H9 (cell line): Measurements from ENCODE around the gene CDC42EP1. TPM values are rescaled to one million over a fixed set of nuclear protein-coding genes. Genes with fewer than 3 reads are reported as not detected.
A peak's percentile ranks its signal among the peaks of the same experiment; 100 is the strongest.
"Not testable (repeated sequence)": the region's sequence is repeated elsewhere in the genome, so short reads cannot be mapped to it uniquely, and the experiment has no call there.

Source experiments
- DNase-seq: peaks from one replicate; pipeline ENCODE4 v3.0.0-alpha.2; 2017
- H2AFZ ChIP-seq: one replicate; pipeline ENCODE4 v1.6.1; 2013; ENCODE audit warnings: mild to moderate bottlenecking, low read length, control low read depth, moderate library complexity
- H2AK5ac ChIP-seq: 2 replicates; pipeline ENCODE4 v1.6.1; 2013; ENCODE audit warnings: low read length, control low read depth, mixed read lengths; ENCODE audit not compliant: insufficient read length
- H2BK120ac ChIP-seq: one replicate; pipeline ENCODE4 v1.6.1; 2013; ENCODE audit warnings: low read depth, mild to moderate bottlenecking, low read length, control low read depth, inconsistent platforms; ENCODE audit not compliant: poor library complexity, severe bottlenecking
- H2BK12ac ChIP-seq: 2 replicates; pipeline ENCODE4 v1.6.1; 2013; ENCODE audit warnings: low read length, control low read depth, mixed read lengths, low read depth; ENCODE audit not compliant: insufficient read length
- H2BK15ac ChIP-seq: 2 replicates; pipeline ENCODE4 v1.6.1; 2013; ENCODE audit warnings: low read depth, low read length, control low read depth
- H2BK20ac ChIP-seq: one replicate; pipeline ENCODE4 v1.6.1; 2013; ENCODE audit warnings: low read depth, mild to moderate bottlenecking, low read length, control low read depth, inconsistent platforms; ENCODE audit not compliant: poor library complexity, severe bottlenecking
- H2BK5ac ChIP-seq: 2 replicates; pipeline ENCODE4 v1.6.1; 2013; ENCODE audit warnings: low read length, control low read depth, mixed read lengths; ENCODE audit not compliant: insufficient read length
- H3K14ac ChIP-seq: 2 replicates; pipeline ENCODE4 v1.6.1; 2013; ENCODE audit warnings: low read length, control low read depth; ENCODE audit not compliant: insufficient read depth
- H3K18ac ChIP-seq: 2 replicates; pipeline ENCODE4 v1.6.1; 2013; ENCODE audit warnings: low read depth, mild to moderate bottlenecking, mixed read lengths, low read length, control low read depth; ENCODE audit not compliant: insufficient read length
- H3K23ac ChIP-seq: 2 replicates; pipeline ENCODE4 v1.6.1; 2013; ENCODE audit warnings: low read length, control low read depth, mixed read lengths, low read depth; ENCODE audit not compliant: insufficient read length
- H3K23me2 ChIP-seq: 2 replicates; pipeline ENCODE4 v1.6.1; 2013; ENCODE audit warnings: low read depth, mild to moderate bottlenecking, mixed read lengths, low read length, control low read depth; ENCODE audit not compliant: insufficient read length, poor library complexity, severe bottlenecking
- H3K27ac ChIP-seq: 2 replicates; pipeline ENCODE4 v1.5.1; 2013; ENCODE audit warnings: low read length, control low read depth, mixed read lengths, low read depth; ENCODE audit not compliant: insufficient read length
- H3K27me3 ChIP-seq: 2 replicates; pipeline ENCODE4 v1.6.1; 2013; ENCODE audit warnings: low read length, control low read depth, inconsistent platforms; ENCODE audit not compliant: insufficient read depth
- H3K4ac ChIP-seq: 2 replicates; pipeline ENCODE4 v1.6.1; 2013; ENCODE audit warnings: low read depth, mild to moderate bottlenecking, control low read depth, inconsistent platforms, low read length, moderate library complexity
- H3K4me1 ChIP-seq: 2 replicates; pipeline ENCODE4 v1.6.1; 2013; ENCODE audit warnings: low read length, control low read depth, inconsistent platforms; ENCODE audit not compliant: insufficient read depth
- H3K4me2 ChIP-seq: 2 replicates; pipeline ENCODE4 v1.6.1; 2013; ENCODE audit warnings: low read length, control low read depth, mixed read lengths; ENCODE audit not compliant: insufficient read length, insufficient read depth
- H3K56ac ChIP-seq: 2 replicates; pipeline ENCODE4 v1.6.1; 2013; ENCODE audit warnings: low read depth, mild to moderate bottlenecking, mixed read lengths, low read length, control low read depth; ENCODE audit not compliant: insufficient read length
- H3K79me1 ChIP-seq: 2 replicates; pipeline ENCODE4 v1.6.1; 2013; ENCODE audit warnings: low read depth, mild to moderate bottlenecking, moderate library complexity, low read length, control low read depth, inconsistent platforms; ENCODE audit not compliant: insufficient read depth, poor library complexity, severe bottlenecking
- H3K79me2 ChIP-seq: 2 replicates; pipeline ENCODE4 v1.6.1; 2013; ENCODE audit warnings: low read length, control low read depth, inconsistent platforms; ENCODE audit not compliant: insufficient read depth
- H3K9ac ChIP-seq: 2 replicates; pipeline ENCODE4 v1.6.1; 2013; ENCODE audit warnings: low read length, control low read depth, mixed read lengths; ENCODE audit not compliant: insufficient read length; ENCODE audit errors: extremely low read depth
- H3K9me3 ChIP-seq: one replicate; pipeline ENCODE4 v1.6.1; 2013; ENCODE audit warnings: low read depth, low read length, inconsistent platforms; ENCODE audit not compliant: control insufficient read depth
- H3T11ph ChIP-seq: one replicate; pipeline ENCODE4 v1.6.1; 2013; ENCODE audit warnings: mild to moderate bottlenecking, low read length, control low read depth, inconsistent platforms
- H4K20me1 ChIP-seq: one replicate; pipeline ENCODE4 v1.6.1; 2013; ENCODE audit not compliant: control insufficient read depth, insufficient read length, insufficient read depth
- H4K5ac ChIP-seq: 2 replicates; pipeline ENCODE4 v1.6.1; 2013; ENCODE audit warnings: low read depth, mild to moderate bottlenecking, mixed read lengths, low read length, control low read depth; ENCODE audit not compliant: insufficient read length
- H4K8ac ChIP-seq: replicated peaks from 2 replicates; pipeline ENCODE4 v1.6.1; 2013; ENCODE audit warnings: low read length, control low read depth, mixed read lengths, low read depth; ENCODE audit not compliant: insufficient read length
- H4K91ac ChIP-seq: 2 replicates; pipeline ENCODE4 v1.6.1; 2013; ENCODE audit warnings: low read depth, mild to moderate bottlenecking, moderate library complexity, mixed read lengths, low read length, control low read depth; ENCODE audit not compliant: insufficient read length
- H3K27ac Mint-ChIP-seq, 3 experiments: 2 replicates in 2 of 3; 3 replicates in 1 of 3; pipeline ENCODE4 v1.8.0; 2020 to 2021; ENCODE audit warnings: mixed read lengths in 3 of 3, mild to moderate bottlenecking in 1 of 3, moderate library complexity in 1 of 3
- H3K27me3 Mint-ChIP-seq: 2 replicates; pipeline ENCODE4 v1.8.0; 2021; ENCODE audit warnings: low read depth, mild to moderate bottlenecking, moderate library complexity, mixed read lengths
- H3K36me3 Mint-ChIP-seq, 3 experiments: 2 replicates in 2 of 3; 3 replicates in 1 of 3; pipeline ENCODE4 v1.8.0; 2020 to 2021; ENCODE audit warnings: low read depth in 3 of 3, mixed read lengths in 3 of 3; ENCODE audit not compliant: insufficient read depth in 1 of 3
- H3K4me1 Mint-ChIP-seq, 2 experiments: 2 replicates each; pipeline ENCODE4 v1.8.0; 2020; ENCODE audit warnings: mixed read lengths in 2 of 2
- H3K4me3 Mint-ChIP-seq, 2 experiments: 2 replicates in 1 of 2; 3 replicates in 1 of 2; pipeline ENCODE4 v1.8.0; 2020 to 2021; ENCODE audit warnings: mild to moderate bottlenecking in 2 of 2, mixed read lengths in 2 of 2, moderate library complexity in 1 of 2
- H3K9me3 Mint-ChIP-seq, 2 experiments: 2 replicates in 1 of 2; 3 replicates in 1 of 2; pipeline ENCODE4 v1.8.0; 2020; ENCODE audit warnings: mild to moderate bottlenecking in 2 of 2, mixed read lengths in 2 of 2, moderate library complexity in 1 of 2
- CTCF ChIP-seq: fragments of 200-600 bp; sonication (generic); conservative IDR thresholded peaks from 3 replicates; pipeline ENCODE4 v1.8.0; 2021; ENCODE audit warnings: antibody characterized with exemption, mild to moderate bottlenecking
- WGBS: extraction: QIAGEN DNeasy Blood & Tissue Kit; methylation state at CpG from one replicate; pipeline ENCODE4 v1.1.7; 2013; ENCODE audit warnings: missing lambda C conversion rate, low lambda C conversion rate, mixed read lengths; ENCODE audit not compliant: insufficient read length; ENCODE audit errors: extremely low coverage; 5-methylcytosine and 5-hydroxymethylcytosine counted together
- total RNA-seq: library from RNA; stranded (reverse); gene quantifications from 2 replicates; pipeline ENCODE4 v1.2.1, GENCODE V29; 2021

The CDC42EP1 gene
- total RNA-seq, 1 experiment from 2014 or later: 23.0 TPM

- Mint-ChIP-seq H3K27ac (peak overlapping the region in 2 of 3 experiments; percentile 33 to 60; a peak in 2 of 7 replicates), H3K9me3 (no peaks in the 10 kb centered on the region), H3K36me3 (no peaks in the 10 kb centered on the region), H3K27me3 (peaks cover 13% of the 10 kb centered on the region), H3K4me3 (no peak overlapping the region), H3K4me1 (peaks cover 14 to 30% of the 10 kb centered on the region in 2 experiments)
- Histone ChIP-seq H2AFZ (no peak overlapping the region), H3K79me1 (no peaks in the 10 kb centered on the region), H2BK15ac (no peak overlapping the region), H2BK120ac (no peak overlapping the region), H4K8ac (no peak overlapping the region), H4K91ac (no peak overlapping the region), H3K27ac (no peak overlapping the region), H3K79me2 (no peaks in the 10 kb centered on the region), H3K14ac (no peak overlapping the region), H2AK5ac (no peak overlapping the region), H2BK12ac (no peak overlapping the region), H3K4me2 (no peak overlapping the region), H3K9ac (no peak overlapping the region), H4K5ac (no peak overlapping the region), H3K18ac (no peak overlapping the region), H3K23ac (no peak overlapping the region), H3K4ac (no peak overlapping the region), H4K20me1 (no peaks in the 10 kb centered on the region), H3K56ac (no peak overlapping the region), H2BK5ac (no peak overlapping the region), H3K27me3 (no peaks in the 10 kb centered on the region), H3K23me2 (peaks cover 2% of the 10 kb centered on the region), H3K9me3 (no peaks in the 10 kb centered on the region), H3T11ph (no peak overlapping the region), H2BK20ac (no peak overlapping the region), H3K4me1 (peaks cover 5% of the 10 kb centered on the region; the same call in 1 of the 2 replicates)
- no CpG with 5 or more reads among the region's 5 CpGs for WGBS
- no peak for TF ChIP-seq CTCF
- DNase-seq: no peak
Observed at GRCh38 chr22:37589636-37590035, 29.4 kb downstream of the CDC42EP1 start.

- H3K9me3 ChIP-seq, H4K8ac ChIP-seq, H3K18ac ChIP-seq, H2BK15ac ChIP-seq, H3K27ac Mint-ChIP-seq, H2BK120ac ChIP-seq, H3K4me2 ChIP-seq, H3K56ac ChIP-seq, H2BK12ac ChIP-seq, H3K9ac ChIP-seq, H3K27me3 ChIP-seq, H3K9me3 Mint-ChIP-seq, H2AK5ac ChIP-seq, H3K79me2 ChIP-seq, H2BK20ac ChIP-seq, H2BK5ac ChIP-seq, DNase-seq, H3K4ac ChIP-seq, H3T11ph ChIP-seq, H3K23ac ChIP-seq, H3K4me1 ChIP-seq, H4K5ac ChIP-seq, H3K27ac ChIP-seq, H3K14ac ChIP-seq, H3K4me3 Mint-ChIP-seq, H4K20me1 ChIP-seq, H3K79me1 ChIP-seq, H4K91ac ChIP-seq, H2AFZ ChIP-seq, H3K23me2 ChIP-seq, H3K36me3 Mint-ChIP-seq: not testable (repeated sequence)
- no CpG with 5 or more reads among the region's 6 CpGs for WGBS
- H3K4me1 Mint-ChIP-seq: peaks cover 6 to 20% of the 10 kb centered on the region in 2 experiments
- peaks cover 13% of the 10 kb centered on the region for H3K27me3 Mint-ChIP-seq
Observed at GRCh38 chr22:37591081-37591480, 30.8 kb downstream of the CDC42EP1 start.
